CD4-positive, alpha-beta T cell treated with Interleukin-12 subunit alpha and Interleukin-12 subunit beta, for 1 hour (primary cell): ENCODE results near the gene TMEM53.
A peak's percentile ranks its signal among the peaks of the same experiment; 100 is the strongest.

ENCODE experiments used
- DNase-seq: peaks from one replicate; pipeline ENCODE4 v3.0.0-alpha.2; 2020

TMEM53 gene

DNA sequence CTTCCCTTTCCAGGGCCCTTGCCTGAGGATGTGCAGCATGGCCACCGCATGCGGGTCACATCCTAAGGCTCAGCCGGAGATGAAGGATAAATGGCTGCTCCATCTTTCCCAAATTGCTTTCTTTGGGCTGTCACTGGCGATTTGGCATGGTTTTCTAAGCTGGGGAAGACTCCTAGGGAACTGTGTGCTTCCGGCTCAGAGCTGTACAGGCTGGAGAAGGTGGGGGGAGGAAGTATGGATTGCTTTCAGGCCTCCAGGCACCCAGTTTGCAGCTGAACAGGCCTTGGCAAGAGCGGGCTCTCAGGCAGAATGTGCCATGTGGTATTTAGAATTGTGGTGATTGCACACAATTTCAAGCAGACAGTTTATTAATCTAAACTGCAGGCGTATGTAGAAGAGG is 48.9 kb downstream of the TMEM53 start:
- no peak for DNase-seq

DNA sequence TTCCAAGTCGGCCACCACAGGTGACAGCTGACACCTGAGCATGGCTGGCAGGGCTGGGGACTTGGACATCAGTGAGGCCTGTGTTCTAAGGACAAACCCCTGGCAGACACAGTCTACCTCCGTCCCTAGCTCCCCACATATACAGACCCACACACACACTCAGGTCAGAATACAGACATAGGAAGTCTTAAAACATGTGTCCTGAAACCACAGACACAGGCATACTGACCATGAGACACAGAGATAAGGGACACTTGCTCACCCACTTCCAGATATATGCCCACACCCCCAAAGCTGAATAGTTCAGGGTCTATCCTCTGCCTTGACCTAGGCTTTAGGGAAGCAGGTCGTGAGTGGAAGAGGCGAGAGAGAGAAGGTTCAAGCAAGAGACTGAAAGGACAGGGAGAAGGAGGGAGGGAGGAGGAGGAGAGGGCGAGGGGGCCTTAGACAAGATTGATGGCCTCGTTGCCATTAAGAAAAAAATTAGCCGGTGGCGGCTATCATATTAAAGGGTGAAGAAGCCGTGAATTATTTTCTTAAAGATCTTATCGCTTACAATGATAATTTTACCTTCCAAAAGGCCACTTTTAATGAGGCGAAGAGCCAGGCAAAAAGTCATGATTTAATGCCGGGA is 49.9 kb downstream of the TMEM53 start:
- DNase-seq: no peak

DNA sequence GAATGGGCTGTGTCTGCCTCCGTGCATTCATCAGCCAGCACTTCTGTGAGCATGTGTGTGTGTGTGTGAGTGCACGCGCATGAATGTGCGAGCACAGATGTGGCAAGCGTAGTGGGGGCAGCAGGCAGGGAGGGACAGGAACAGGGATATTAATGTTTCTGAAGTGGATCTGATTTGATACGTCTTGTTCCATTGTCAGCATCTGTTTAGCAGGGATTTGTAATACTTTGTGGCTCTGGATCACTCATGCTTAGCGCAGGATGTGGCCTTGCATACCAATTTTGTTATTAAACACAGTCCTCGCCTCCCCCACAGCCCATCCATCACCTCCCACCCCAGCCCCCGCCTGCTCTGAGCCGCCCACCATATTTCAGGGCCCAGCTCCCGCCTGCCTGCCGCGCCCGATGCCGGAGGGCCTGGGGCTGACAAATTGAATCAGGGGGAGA is 52.4 kb downstream of the TMEM53 start:
- DNase-seq: no peak

DNA sequence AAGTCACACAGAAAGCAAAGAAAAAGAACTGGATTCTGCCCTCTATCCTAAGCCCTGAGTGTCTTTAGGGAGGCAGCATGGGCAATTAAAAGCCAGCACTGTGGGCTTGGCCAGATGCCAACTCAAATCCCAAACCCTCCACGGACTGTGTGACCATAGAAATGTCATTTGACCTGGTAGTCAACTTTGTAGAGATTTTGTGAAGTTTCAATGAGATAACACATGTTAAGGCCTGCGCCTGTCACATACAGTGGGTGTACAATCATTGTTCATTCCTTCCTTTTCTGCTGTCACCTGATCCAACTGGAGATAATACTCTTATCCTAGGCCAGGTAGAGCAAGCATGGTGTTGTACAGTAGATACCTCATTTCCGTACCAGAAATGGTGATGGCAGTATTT is 54.2 kb downstream of the TMEM53 start:
- DNase-seq: no peak

DNA sequence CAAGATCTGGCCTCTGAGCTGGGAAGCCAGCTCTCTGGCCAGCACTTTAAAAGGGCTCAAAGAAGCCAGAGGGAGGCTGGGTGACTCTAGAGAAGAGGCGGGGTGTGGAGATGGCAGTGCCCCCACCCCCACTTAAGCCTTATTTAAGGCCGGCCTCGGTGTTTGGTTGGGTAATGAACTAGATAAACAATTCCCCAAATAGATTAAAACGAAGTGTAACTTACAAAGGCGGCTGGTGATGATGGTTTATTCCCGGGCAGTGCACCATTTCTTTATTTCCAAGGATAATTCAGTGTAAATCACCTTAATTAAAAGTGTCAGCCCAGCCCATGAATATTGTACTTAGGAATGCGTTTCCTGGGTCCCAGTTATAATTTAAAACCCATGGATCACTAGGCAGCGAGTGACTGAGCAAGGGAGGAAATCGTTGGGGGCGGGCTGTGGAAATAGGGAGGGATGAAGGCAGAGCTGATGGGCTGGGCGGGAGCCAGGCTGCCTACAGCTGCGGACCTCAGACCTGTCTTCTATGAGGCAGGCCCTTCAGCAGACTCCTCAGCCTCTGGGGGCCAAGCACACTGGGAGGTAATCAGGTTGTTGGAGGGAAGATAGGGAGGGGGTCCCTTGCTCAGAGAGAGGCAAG is 54.9 kb downstream of the TMEM53 start:
- DNase-seq: no peak

DNA sequence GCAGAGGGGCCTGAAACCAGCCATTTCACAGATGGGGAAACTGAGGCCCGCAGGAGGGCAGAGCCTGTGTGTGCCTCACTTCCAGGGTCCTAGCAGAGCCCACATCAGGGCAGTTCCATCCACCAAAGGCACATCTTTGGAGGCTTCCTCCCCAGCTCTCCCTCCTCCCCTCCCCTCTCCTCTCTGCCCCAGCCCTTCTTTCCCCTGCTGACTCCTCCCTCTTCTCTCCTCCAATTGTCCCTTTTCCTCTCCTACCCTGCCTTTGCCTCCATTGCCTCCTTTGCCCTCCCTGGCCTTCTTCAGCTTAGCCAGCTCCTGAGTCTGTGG is 56.6 kb downstream of the TMEM53 start:
- no peak for DNase-seq

DNA sequence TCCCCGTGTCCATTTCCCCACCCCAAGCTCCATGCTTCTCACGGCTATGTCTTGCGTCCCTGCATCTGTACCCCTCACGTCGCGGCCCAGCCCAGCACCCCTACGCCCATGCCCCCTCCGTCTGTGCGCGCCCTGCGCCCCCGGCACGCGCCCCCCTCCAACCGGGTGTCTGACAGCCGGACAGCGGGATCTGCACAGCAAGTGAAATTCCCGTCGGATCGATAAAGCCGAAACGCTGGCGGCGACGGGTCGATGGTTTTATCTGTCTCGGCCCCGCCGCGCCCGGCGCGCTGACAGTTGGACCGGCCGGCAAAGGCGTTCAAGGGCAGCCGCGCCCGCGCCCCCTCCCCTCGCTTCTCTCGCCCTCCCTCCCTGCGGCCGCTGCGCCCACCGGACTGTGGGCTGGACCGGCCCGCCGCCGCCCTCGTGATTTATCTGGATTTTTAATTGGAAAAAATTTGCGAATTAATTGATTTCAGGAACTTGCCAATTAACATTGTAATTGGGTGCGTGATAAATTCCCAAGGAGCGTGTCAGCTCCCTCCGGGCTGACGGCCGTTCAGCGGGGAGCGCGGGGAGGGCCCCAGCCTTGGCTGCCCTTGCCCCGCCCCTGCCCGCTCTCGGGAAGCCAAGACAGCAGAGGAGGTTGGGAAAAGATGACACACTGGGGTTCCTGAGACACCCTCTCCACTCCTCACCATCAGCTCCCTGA is 57.1 kb downstream of the TMEM53 start:
- DNase-seq: no peak

DNA sequence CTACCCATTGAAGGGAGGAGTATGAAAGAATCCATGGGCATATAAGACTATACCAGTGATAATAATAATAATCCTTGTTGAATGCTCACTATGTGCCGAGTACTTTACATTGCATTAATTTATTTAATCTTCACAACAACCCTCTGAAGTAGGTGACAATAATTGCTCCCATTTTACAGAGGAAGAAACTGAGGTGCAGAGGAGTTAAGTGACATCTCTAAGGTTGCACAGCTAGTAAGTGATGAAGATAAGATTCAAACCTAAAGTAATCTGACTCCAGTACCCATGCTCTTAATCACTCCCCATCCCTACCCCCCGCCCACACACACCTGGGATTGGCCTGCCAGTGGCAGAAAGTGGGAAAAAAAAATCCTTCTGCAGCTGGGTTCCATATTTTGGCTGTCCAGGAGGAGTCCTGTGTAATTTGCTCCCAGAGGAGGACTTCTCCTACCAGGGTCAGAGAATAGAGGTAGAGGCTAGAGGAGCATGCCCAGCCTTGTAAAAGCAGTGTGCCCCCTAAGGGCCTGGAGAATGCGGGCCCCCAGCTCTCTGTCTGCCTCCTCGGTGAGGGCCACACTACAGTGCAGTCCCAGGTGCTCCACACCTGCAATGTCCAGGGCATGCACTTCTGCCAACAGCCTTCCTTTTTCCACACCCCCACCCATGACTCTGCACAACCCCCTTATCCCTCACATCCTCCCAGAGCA is 57.8 kb downstream of the TMEM53 start:
- DNase-seq: no peak

DNA sequence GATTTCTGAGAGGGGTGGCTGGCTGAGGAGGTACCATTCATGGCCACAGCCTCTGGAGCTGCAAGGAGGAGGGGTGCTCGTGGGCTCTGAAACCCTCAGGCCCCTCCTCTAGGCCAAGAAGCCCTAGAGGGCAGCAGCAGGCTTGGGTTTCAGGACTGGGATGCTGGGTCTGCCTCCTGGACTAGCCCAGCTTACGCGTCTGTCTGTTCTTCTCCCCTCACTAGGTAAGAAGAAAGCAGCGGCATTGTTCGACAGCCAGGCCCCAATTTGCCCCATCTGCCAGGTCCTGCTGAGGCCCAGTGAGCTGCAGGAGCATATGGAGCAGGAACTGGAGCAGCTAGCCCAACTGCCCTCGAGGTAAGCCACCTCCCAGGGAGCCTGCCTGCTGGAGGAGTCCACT is 60.3 kb downstream of the TMEM53 start:
- no peak for DNase-seq

DNA sequence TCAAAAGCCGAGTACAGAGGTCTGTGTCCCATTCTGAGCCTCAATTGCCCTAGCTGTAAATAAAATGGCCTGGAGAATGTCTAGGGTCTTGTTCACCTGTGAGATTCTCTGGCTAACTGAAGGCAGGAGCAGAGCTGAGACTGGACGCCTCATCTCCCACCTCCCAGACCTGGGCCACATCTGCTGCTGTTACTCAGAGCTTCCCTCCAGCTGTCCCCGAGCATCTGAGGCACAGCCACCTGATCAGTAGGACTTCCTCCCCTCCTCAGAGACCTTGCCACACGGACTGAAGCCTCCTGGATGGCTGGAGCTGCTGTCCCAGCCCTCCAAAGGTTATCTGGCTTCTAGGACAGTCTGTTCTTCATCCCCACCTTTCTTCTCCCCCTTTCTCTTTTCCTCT is 62.4 kb downstream of the TMEM53 start:
- DNase-seq: no peak

DNA sequence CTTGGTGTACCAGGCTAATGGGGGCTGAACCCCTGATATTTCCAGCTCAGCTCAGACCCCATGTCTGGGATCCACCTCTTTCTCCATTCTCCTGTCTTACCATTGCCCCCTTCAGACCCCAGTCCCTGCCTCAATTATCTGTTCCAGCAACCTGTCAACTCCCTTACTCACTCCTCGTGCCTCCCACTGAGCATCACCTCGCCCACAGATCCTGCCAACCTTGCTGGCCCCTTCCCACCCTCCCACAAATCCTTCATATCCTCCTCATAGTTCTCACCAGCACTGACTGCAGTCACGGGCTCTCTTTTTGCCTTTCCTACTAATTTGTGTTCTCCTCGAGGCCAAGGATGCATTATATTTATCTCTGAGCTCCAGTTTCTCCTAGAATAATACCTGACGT is 62.9 kb downstream of the TMEM53 start:
- no peak for DNase-seq

DNA sequence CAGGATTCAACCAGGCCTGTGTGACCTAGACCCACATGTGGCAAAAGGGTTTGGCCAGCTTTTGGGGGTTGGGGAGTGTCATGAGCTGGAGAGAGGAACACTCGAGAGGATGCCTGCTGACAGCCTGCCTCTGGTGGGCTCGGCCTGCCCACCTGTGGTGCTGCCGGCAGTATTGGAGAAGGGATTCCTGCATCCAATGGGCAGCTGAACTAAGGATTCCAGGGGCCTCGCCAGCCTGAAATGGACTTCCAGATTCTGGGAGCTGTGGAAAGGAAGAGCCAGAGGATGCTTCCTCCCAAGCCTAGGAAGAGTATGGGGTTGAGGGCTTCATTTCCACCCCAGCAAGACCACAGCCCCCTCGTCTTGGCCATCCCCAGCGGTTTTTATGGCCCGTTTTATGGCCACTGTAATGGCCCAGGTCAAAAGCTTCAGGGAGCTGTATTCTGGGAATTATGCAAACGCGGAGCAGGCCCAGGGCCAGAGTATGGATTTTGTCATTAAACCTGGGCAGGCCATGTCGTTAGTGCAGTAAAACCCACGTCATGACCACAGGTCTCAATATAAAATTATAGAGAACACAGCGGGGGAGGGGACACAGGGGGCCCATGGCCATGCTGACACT is 63.6 kb downstream of the TMEM53 start:
- no peak for DNase-seq

DNA sequence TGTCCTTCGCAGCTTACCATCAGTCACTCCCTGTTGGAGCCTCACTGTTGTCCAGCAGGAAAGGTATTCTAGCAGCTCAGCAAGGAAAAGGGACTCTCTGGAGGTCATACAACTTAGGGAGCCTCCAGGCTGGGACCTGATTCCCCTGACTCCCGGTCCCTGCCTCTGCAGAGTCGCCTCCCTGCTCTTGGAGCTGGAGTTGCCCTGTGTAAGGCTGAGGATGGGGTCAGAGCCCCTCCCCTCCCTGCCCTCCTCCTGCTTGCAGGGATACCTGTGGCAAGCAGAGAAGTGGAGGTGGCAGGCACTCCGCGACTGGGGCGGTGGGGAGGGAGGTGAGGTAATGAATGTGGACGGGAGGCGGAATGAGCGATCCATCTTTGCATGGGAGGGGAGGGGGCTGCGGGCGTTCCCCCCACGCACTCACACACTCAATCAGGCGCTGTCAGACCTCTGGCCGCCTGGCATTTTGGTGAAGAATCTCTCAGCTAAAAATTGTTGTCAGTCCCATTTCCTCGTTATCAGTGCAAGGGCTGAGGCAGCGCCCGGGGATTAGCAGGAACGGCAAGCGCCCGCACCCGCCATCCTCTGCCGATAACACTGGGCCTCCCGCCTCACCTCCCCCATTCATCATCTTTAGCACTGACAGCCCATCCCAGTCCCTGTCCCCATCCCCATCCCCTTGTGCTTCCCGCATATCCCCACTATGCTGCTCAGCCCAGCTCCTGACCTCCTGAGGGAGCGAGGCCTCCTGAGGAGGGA is 64.3 kb downstream of the TMEM53 start:
- no peak for DNase-seq

DNA sequence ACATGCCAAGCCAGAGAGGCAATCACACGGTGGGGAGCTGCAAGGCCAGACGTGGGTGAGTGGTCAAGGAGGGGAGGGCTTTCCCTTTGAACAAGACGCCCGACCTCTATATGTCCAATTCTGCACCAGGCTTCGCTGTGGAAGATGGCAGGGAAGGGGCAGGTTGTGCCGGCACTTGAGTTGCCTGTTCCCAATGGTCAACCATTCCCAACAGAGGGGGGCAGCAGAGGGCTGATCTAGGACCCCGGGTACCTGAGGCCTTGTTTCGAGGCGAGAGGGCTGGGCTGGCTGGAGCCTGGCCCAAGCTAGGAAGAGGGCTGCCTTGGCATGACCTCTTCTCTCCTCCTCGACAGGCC is 64.9 kb downstream of the TMEM53 start:
- peak; percentile 12 for DNase-seq

DNA sequence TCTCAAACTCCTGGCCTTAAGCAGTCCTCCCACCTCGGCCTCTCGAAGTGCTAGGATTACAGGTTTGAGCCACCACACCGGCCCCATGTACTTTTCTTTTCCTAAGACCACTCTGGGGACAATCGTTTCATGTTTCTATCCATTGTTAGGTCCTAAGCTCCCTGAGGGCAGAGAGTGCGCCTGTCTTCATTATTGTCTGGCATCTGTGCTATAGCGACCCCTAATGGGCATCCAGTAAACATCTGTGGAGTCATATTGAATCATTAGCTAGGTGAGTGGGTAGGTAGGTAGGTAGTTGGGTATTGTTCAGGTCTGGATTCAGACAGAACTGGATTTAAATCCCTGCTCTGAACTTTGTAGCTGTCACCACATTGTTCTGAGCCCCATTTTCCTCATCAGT is 66.1 kb downstream of the TMEM53 start:
- no peak for DNase-seq

DNA sequence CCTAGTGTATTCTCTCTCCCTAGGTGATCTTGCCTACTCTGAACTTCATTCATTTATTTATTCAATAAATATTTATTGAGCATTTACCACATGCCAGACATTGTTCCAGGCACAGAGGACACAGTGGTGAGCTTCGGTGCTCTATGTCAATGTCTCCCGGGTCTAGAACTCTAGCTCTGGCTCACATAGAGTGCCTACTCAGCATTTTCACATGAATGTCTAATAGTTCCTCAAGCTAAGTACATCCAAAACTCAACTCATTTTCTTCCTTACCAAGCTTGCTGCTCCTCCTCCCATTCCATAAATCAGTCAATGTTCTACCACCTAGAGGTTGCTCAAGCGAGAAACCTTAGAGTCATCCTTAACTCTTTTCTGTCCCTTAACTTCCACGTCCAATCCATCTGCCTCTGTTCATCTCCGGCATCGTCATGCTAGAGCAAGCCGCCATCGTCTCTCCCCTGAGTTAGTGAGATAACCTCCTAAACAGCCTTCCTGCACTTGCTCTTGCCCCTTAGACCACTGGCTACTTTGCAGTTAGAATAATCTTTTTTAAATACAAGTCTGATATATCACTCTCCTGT is 67.5 kb downstream of the TMEM53 start:
- no peak for DNase-seq

DNA sequence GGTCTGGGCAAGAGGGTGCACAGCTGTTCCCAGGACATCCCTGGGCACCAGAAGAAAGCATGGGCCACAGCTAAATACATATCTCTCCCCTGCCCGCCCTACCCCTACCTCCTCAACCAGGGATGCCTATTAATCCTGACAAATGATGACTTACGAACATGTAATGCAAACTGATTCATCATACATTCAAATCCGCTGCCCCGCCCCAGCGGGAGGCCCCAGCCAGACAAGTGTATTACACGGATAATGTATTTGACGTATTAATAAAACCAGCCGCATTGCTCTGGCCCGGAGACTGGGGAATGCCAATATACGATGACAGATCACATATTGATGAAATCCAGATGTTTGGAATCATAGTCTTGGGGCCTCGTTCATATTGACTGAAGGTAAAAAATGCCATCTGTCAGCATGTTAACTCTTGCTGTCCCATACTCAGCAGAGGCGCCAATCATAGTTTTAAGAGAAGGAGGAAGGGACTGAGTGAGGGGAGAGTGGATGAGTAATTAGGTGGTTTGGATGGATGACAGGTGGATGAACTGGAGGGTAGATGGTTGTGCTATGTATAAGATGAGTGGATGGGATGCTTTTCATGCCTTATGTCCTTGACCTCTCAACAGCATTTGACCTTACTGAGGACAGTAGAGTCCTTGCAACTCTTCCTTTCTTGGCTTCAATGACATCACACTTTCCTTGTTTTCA is 68.2 kb downstream of the TMEM53 start:
- no peak for DNase-seq

DNA sequence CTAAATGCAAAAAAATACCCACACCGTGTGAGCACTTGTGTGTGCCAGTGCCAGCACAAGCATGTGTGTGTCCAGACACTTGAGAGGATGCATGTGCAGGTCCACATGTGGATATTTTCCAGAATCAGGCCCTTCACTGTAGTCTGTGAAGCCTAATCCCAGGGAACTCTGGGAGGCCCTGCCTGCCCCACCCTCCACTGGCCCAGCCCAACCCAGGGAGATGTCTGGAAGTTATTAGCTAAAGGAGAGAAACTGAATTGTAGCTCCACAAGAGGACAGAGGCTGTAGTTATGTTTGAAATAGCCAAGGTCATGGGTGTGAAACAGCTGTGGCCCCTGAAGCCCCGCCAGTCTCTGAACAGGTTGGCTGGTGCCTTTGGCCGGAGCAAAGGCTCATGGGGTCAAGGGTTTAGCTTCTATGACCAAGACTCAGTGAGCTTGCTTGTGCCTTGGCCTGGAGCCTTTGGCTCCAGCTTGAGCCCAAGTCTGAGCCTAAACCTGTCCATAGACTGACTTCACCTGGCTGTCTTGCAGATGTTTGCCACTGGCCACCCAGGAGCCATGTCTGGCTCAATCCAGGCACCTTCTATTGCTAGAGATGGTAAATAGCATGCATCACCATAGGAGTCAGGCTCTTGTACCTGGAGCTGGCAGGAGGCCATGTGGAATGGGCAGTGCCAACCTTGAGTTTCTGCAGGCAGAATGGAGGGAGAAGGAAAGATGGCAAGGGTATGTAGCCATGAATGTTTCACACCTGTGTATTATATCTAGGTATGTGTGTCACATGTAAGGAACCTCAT is 69.9 kb downstream of the TMEM53 start:
- DNase-seq: no peak

DNA sequence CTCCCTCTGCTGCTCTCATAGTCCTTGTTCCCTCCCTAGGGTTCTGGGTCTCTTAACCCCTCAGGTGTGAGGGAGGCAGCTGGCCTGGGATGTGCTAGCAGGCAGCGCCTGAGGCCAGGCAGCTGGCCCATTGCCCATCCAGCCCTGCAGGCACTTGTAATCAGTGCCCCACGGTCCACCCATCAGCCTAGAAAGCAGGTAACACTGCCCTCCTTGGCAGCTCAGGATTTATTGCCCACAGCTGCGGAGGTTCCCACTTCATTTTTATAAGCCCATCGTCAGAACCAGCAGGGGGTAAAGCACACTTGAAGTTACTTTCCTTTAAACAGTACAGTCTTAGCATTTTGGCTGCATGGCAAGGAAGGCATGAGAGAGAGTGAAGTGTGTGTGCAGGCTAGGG is 70.6 kb downstream of the TMEM53 start:
- DNase-seq: no peak
